Epidermal melanocyte (primary cell): Measurements from ENCODE around the gene DACT3.
A peak's percentile ranks its signal among the peaks of the same experiment; 100 is the strongest.

ENCODE experiments used
- DNase-seq: peaks from one replicate; pipeline ENCODE4 v3.0.0; 2011; ENCODE audit warnings: low spot score; ENCODE audit not compliant: insufficient read length

Gene DACT3

GRCh38 chr19:46665072-46665471 lies 4.1 kb upstream of the DACT3 start:
- no peak for DNase-seq

- peak; percentile 87 for DNase-seq
Observed at GRCh38 chr19:46661735-46662592, 982 bp upstream of the DACT3 start.

DNA sequence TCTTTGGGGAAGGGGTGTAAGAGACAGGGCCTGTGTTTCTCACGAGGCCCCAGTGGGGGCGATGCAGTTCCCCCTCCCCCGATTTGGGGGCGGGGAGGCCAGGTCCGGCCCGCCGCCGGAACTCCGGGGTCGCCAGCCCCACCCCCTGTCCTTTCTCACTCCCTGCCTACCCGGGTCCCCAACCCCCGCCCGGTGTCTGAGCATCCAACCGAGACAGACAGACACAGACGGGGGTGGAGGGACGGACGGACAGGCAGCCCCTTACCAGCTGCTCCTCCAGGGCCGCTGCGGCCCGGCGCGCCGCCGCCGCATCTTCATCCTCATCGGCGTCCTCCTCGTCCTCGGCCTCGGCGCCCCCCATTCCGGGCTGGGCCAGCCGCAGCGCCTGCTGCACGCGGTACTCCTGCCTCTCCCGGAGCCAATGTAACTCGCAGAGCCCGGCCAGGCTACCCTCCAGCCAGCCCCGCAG lies 397 bp downstream of the DACT3 start:
- no peak for DNase-seq

DNA sequence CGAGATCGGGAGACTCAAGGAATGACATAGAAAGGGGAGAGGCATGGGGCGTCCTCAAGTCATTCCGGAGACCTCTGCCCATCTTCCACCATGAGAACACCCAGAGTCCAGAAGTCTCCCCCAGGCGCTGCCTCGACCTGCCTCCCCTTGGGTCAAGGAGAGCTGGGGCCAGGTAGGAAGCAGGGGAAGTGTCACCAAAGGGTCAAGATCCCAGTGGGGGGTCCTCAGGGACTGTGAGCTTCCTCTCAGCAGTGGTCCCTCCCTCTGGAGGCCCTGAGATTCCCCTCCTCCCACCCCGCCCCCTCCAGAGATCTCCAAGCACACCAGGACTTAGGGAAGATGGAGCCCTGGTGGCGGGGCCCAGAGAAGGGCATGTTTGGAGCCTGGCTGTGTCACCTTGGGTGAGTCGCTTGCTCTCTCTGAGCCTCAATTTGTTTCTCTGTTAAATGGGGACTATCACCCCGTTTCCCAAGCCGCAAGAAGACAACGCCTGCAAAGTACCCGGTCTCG lies 919 bp downstream of the DACT3 start:
- no peak for DNase-seq

DNA sequence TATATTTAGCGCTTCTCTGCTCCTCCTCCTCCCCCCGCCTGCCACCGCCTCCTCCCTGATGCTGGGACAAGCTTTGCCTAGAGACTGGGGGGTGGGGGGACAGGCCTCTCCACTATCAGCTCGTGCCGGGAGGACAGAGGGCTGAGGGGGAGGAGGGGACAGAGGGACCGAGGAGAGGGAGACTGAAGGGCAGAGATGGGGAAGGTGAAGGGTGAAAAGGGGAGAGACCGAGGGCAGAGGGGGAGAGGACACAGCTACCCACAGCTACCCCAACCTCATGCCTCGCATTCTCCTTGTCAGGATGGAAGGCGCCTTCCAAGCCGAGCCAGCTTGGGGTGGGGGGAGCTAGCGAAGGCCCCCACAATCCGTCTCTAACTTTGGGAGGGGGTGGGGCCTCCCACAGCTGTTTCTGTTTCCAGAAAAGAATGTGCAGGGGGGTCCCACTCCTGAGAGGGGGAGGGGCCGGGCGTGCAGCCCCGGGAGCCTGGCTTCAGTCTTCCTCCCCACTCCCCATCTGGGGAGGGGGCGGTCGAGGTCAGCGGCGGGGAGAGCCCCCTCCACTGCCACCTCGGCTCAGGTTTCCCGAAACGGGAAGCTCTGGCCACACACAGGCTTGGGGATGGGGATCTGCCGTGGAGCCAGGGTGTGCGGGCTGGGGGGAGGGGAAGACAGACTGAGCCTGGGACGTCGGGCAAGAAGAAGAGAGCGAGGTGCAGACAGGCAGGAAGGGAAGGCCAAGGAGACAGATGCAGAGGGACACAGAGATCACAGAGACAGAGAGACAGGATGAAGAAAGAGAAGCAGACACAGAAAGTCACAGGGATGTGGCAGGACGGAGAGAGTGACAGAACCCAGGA lies 1.6 kb downstream of the DACT3 start:
- no peak for DNase-seq

DNA sequence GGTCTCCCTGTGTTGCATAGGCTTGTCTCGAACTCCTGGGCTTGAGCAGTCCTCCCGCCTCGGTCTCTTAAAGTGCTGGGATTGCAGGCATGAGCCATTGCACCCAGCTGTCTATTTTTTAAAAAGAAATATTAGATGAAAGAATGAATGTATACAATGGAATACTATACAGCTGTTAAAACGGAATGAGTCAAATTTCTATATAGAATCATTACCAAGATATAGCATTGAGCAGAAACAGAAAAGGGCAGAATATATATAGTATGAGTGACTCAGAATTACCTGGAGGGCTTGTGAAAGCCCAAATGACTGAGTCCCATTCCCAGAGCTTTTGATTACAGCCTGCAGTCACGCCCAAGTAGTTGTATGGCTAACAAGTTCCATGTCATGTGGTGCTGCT lies 4.4 kb downstream of the DACT3 start:
- DNase-seq: no peak

DNA sequence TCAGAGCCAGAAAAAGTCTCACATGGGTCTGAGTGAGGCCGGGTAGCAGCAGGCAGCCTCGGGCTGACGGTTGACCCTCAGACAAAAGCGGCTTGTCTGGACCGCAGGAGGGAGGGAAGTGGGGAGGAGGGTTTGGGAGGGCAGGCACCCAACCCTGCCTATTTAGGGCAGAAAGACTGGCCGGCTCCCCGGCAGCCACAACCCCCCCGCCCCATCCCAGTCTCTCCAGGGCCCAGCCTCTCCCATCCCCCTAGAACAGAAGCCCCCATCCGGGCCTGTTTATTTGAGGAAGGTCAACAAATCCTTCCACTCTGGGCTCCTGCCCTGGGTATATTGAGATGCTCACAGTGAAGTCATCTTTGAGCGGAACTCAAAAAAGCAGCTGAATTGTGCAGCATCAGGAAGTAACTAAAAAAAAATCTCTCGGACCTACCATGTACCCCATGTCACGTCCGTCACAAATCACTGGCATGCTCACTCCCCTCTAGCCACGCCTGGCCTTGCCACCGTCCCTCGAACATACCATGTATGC lies 6.3 kb downstream of the DACT3 start:
- DNase-seq: peak; percentile 93

GRCh38 chr19:46650445-46650844 lies 10.5 kb downstream of the DACT3 start:
- DNase-seq: no peak

GRCh38 chr19:46648961-46649960 lies 11.7 kb downstream of the DACT3 start:
- DNase-seq: no peak

- peak; percentile 19 for DNase-seq
Observed at GRCh38 chr19:46648060-46648960, 12.7 kb downstream of the DACT3 start.

- DNase-seq: no peak
Observed at GRCh38 chr19:46646402-46646801, 14.6 kb downstream of the DACT3 start.

DNA sequence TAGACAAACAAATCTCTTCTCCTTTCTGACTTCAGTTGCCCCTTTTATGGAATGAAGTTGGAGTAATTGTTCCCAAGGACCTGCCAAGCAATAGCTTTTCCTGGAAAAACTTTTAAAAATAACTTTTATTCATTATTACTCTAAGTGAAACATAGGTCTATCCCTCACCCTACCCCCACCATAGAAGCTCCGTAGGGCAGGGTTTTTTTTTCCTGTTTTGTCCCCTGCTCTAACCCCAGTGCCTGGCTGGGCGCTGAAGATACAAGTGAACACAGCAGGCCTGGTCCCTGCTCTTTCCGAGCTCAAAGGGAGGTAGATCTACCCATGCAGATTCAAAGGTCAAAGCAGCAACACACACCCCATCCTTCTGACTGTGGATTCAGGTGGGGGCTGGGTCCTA lies 16.3 kb downstream of the DACT3 start:
- DNase-seq: no peak

DNA sequence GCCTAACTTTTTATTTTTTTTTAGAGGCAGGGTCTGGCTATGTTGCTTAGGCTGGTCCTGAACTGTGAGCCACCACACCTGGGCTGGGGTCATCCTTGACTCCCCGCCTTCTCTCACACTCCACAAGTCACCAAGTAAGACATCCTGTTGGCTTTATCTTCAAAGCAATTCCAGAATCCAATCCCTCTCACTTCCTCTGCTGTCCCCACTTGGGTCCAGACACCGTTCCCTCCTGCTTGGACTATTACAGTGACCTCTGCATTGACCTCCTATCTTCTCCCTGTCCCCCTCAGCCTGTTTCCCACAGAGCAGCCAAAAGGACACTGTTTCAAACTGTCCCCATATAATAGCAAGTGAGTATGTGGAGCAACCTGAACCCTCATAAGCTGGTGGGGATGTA lies 20.3 kb downstream of the DACT3 start:
- no peak for DNase-seq

DNA sequence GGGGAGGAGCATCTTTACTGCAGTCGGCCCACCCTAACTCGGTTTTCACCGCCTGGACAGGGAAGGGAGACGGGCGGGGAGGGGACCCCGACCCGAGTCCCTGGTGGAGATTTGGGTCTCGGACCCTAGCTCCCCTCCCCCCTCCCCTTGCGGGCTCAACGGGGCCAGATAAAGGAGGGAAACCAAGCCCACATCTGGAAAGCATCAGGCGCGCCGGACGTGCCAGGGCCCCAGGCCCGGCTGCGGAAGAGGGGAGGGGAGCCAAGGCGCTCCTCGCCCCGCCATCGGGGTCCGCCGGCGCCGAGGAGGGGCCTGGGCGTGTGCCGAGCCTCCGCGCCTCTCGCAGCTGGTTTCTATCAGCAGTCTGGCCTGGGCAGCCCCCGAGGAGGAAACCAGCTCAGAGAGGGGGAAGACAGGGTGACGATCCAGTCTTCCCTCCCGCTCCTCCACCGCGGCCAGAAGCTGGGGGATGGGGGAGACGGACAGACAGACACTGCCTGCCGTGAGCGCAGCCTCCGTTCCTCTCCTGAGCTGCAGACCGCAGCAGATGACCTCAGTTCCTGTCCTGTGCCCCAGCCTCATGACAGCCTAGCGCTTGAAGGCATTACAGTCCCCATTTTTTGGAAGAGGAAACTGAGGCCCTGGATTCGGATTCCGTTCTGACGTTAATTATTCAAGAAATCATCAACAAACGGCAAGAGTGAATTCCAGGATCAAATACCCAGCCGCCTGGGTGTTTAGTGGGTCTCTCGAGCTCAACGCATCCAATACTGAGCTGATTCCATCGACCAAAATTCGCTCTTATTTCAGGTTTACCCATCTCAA lies 21.4 kb downstream of the DACT3 start:
- peak; percentile 72 for DNase-seq

DNA sequence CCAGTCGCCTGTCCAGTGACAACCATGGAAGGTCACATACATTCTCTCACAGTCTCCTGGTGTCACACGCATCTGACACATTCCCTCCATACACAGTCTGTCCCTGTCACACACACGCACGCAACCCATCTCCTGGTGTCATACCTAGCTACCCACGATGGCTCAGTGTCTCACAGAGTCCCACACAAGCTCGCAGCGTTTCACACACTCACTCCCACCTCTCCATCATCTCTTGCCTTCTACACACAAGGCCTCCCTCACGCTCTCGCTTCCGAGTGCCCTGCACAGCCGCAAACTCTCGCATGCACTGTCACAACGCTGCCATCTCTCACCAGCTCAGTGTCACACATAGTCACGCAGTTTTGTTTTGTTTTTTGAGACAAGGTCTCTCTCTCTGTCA lies 23.8 kb downstream of the DACT3 start:
- DNase-seq: no peak

GRCh38 chr19:46635920-46636761 lies 24.8 kb downstream of the DACT3 start, which contains the start of gene GNG8:
TSS of gene GNG8 (minus strand) at chr19:46636202. CDS start at chr19:46634682, 1,520 bp downstream.
- DNase-seq: no peak

DNA sequence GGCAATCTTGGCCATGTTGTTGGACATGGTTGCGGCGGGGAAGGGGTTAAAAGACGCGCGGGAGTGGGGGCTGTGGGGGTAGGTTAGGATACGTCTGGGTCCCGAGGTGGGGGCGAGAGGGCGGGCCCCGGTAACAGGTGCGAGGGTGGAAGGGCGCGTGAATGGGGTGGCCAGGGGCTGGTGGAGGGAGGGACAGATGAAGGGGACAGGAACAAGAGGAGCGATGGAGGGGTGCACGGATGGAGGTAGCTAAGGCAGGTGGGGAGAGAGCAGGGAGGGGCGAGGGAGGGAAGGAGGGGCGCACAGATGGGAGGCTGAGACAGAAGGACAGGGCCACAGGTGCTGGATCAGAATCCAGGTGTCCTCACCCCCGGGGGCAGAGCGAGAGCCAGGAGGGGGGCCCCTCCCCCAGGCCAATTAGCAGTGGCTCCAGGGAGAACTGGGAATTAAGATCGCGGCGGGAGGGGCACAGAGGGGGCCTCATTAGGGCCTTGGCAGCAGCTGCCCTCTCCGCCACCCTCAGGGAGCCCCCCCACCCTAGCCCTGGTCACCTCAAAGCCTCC lies 26.2 kb downstream of the DACT3 start:
- no peak for DNase-seq
